GM18951 (cell line): ENCODE results near the gene CTSC.

Experiments used
- POLR2A ChIP-seq: IDR thresholded peaks from 4 replicates; pipeline ENCODE4 v1.6.1; 2011; ENCODE audit warnings: mild to moderate bottlenecking; ENCODE audit not compliant: insufficient read length, insufficient read depth; ENCODE audit errors: extremely low read depth
- in situ Hi-C: fragments of 300-500 bp; cut with MboI; formaldehyde crosslinking; loops from one replicate; pipeline ENCODE4 v1.12.0; 2022; ENCODE audit warnings: low sequenced_read_pairs, mixed read lengths, inconsistent platforms; ENCODE audit not compliant: unreplicated experiment

Gene CTSC

GRCh38 chr11:88360141-88360540, 22.6 kb upstream of the CTSC start:
- in situ Hi-C loops, result no loop called here
- no peak for TF ChIP-seq POLR2A

- in situ Hi-C loops, result no loop called here
Observed at GRCh38 chr11:88359541-88359940, 22.0 kb upstream of the CTSC start.

DNA sequence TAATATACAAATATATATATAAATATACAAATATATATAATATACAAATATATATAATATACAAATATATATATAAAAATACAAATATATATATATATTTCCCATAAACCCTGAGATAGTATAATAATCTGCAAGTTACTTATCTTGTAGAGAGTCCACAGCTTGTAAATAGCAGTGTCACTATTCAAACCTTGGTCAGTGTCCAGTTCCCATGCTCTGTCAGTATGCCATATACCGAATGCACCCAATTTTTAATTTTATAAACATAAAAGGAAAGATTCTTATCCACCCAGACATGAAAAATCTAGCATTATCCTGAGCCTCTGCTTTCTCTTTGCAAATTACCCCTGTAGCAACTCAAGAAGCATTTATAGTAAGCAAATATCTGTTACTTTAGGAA, 21.6 kb upstream of the CTSC start:
- in situ Hi-C loops, result no loop called here
- no peak for TF ChIP-seq POLR2A

More at GRCh38 chr11:88359541-88359940, 22.0 kb upstream of the CTSC start:
- TF ChIP-seq POLR2A, result no peak

DNA sequence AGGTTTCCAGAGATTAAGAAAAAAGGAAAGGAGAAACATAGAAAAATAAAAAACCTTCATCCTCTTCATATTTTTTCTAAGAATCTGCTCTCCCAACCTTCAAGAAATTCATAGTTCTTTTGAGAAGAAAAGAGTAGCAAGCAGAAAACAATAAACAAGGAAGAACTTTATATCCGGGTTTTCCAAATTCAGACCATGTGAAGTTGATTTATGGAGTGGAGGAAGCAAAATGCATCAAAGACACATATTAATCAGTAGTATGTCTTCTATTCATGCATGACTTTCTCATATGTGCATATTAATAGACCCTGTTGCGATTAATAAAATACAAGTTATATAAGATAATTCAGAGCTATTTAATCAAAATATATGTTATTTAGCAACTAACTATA, 20.5 kb upstream of the CTSC start:
- TF ChIP-seq POLR2A, result no peak
- in situ Hi-C loops, result no loop called here

GRCh38 chr11:88357323-88358039, 19.9 kb upstream of the CTSC start:
- in situ Hi-C loops, result no loop called here
- TF ChIP-seq POLR2A, result peak; percentile 33

GRCh38 chr11:88355887-88356286, 18.4 kb upstream of the CTSC start:
- no peak for TF ChIP-seq POLR2A
- in situ Hi-C loops, result no loop called here

GRCh38 chr11:88354912-88355311, 17.4 kb upstream of the CTSC start:
- in situ Hi-C loops, result no loop called here

GRCh38 chr11:88353835-88354496, 16.4 kb upstream of the CTSC start:
- in situ Hi-C loops, result no loop called here
- TF ChIP-seq POLR2A, result no peak

More at GRCh38 chr11:88354912-88355311, 17.4 kb upstream of the CTSC start:
- no peak for TF ChIP-seq POLR2A

DNA sequence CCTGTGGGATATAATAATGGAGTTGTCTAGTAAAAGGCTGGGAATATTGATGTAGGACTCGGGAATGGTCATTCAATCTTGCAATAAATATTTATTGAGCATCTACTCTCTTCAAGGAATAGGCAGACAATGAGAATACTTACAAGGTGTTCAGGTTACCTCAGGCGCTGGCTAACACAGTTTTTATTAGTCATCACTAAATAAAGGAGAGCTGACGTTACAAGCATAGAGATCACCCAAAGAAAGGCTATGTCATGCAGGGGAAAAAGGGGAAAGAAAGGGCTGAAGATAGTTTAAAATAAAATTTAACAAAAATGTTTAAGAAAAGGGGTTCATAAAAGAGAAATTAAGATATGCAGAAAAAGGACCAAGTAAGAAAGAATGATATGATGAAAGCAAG, 15.8 kb upstream of the CTSC start:
- TF ChIP-seq POLR2A, result no peak
- in situ Hi-C loops, result no loop called here

- in situ Hi-C loops, result no loop called here
- no peak for TF ChIP-seq POLR2A
Observed at GRCh38 chr11:88352139-88352538, 14.6 kb upstream of the CTSC start.

GRCh38 chr11:88348870-88349269, 11.3 kb upstream of the CTSC start:
- in situ Hi-C loops, result no loop called here

GRCh38 chr11:88345949-88346348, 8.4 kb upstream of the CTSC start:
- in situ Hi-C loops, result no loop called here
- no peak for TF ChIP-seq POLR2A

More at GRCh38 chr11:88348870-88349269, 11.3 kb upstream of the CTSC start:
- TF ChIP-seq POLR2A, result no peak

DNA sequence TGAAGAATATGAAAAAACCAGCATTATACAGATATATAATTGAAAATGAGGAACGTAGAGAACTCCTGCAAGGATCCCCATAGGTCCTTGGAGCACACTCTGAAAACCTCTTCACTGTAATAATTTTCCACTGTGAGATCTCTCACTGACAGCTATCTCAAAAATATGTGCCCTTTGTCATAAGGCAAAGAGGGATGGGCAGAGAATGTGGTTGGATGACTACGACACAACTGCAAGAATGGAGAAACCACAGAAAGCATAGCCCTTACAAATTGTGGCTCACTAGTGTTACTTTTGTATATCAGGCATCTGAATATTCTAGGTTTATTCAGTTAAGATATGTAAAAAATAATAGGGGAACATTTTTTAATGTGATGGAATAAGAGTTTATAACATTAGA, 7.9 kb upstream of the CTSC start:
- in situ Hi-C loops, result no loop called here
- no peak for TF ChIP-seq POLR2A

GRCh38 chr11:88344869-88345268, 7.3 kb upstream of the CTSC start:
- no peak for TF ChIP-seq POLR2A
- in situ Hi-C loops, result no loop called here
